NCI-H2029 treated with DMSO at 0.1 percent for 48 hours (cell line): Measurements from ENCODE around the gene BTNL3.
"Not testable (repeated sequence)": the region's sequence is repeated elsewhere in the genome, so short reads cannot be mapped to it uniquely, and the experiment has no call there.

Experiments used
- DNase-seq: peaks from one replicate; lab custom pipeline; 2025; lab: John Stamatoyannopoulos, UW

The BTNL3 gene

DNA sequence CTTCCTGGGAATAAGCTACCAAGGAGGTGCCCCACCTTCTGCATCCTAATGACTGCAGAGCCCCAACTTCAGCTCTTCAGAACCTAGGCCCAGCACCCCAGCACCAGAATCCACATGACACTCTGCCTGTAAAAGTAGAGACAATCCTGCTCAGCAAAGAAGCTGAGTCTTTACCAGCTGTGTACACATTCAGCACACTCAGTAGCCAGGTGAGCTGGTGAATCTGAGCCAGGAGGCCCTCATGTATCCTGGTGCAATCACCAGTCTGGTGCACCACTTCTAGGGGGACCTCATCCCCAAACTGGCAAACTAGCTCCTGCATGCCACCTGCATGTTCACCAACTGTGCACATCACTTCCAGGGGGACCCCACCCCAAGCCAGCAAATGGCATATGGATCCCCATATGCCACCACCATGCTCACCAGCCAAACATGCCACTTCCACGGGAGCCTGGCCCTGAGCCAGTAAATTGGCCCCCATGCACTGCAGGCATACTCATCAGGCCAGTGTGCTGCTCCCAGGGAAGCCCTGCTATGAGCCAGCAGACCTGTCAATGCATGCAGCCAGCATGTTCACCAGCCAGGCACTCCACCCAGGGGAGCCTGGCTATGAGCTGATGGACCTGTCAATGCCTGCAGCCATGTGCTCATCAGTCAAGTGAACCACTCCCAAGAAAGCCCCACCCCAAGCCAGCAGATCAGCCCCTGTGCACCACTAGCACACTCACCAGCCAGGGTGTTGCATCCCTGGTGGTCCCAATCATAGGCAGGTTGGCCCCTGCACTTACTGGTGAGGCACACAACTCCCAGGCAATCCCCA lies 35.8 kb downstream of the BTNL3 start:
- no peak for DNase-seq

GRCh38 chr5:181027452-181028031 lies 38.9 kb downstream of the BTNL3 start:
- no peak for DNase-seq

DNA sequence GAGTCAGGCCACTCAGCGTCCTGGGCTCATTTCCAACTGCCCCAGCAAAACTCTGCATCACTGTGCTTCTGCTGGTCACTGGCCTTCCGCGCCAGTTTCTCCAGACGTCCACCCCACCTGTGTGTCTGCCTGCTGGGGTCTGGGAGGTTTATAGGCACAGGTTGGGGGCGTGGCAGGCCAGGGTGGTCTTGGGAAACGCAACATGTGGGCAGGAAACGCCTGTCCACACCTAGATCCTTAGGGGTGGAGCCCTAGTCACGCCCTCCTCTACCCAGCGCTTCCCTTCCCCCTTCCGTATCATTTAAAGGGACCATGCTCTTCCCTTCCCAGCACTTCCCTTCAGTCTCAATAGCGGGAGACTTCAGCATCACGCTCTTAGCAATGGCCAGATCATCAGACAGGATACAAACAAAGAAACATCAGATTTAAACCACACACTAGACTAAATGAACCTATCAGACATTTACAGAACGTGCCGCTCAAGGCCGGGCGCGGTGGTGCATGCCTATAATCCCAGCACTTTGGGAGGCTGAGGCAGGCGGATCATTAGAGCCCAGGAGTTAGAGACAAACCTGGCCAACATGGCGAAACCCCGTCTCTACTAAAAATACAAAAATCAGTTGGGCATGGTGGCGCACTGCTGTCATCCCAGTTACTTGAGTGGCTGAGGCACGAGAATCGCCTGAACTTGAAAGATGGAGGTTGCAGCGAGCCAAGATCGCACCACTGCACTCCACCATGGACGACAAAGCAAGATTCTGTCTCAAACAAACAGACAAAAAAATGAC lies 39.6 kb downstream of the BTNL3 start:
- DNase-seq, result no peak

GRCh38 chr5:181031716-181032115 lies 43.1 kb downstream of the BTNL3 start:
- no peak for DNase-seq

DNA sequence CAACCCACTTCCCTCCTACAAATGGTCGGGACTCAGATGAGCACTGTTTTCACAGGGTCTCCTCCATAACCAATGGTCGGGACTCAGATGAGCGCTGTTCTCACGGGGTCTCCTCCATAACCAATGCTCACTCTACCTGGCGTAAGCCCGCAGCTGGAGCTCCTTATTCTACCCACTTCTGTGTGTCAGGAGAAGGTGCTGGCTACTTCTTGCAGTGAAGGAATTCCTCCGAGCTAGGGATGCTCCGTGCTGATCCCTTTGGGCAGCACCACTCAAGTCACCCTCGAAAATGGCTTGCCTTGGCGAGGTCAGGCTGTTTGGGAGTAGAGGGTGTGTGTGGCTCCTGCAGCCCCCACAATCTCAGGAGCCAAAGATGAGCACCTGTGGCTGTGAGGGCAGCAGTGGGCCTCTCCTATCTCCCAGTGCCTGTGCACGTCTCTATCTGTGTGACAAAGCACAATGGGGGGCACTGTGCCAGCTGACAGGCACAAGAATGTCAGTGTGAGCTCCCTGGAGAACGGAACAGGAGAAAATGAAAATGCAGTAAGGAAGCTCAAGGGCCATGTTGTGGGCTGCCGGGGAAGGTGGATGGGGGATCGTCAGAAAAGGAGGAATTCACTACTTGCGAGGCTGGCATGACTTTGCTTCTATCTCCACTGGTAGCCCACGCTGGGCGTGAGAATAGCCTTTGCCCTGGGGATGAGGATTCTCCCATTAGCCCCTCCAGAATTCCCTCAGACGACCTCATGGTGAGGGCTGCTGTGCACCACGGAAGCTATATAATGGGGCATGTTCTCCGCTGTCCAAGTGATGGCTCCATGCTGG lies 47.6 kb downstream of the BTNL3 start:
- no peak for DNase-seq

DNA sequence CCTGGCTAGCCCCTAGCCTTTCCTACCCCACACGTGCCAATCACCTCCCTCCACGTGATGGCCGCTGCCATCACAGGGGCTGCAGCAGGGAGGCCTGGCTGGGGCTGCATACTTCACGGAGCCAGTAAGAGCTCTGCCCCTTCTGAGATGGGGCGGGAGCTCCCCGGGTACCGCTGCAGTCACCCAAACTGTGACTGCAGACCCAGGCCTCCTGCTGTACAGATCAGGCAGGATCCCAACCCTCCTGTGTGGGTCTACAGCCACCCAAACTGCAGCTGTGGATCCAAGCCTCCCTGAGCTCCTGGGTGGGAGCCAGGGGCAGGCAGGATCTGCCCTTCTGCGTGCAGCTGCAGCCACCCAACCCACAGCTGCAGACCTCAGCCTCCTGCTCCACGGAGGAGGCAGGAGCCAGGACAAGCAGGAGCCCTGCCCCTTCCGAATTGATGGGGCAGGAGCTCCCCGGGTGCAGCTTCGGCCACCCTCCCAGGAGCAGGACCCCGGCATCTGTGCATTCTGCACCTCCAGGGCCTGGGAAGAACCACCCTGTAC lies 48.2 kb downstream of the BTNL3 start:
- no peak for DNase-seq

DNA sequence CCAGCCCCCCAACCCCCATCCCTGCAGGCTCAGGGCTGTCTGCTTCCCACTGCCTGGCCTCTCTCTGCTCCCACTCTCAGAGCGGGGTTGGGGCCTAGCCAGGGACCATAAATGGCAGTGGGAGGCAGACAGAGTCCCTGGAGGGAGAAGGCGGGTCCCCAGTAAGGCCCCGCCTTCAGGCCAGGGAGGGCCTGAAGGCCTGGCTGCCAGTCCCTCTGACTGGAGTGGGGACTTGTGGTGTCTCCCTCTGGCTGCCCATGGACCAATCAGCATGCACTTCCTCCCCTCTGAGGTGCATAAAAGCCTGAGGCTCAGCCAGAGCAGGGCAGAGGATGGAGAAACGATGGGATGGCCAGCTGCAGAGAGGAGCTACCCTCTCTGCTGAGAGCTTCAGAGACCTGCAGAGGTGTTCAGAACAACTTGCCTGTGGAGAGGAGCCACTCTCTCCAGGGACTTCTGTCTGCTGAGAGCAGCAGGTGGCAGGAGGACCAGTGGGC lies 48.8 kb downstream of the BTNL3 start:
- DNase-seq, result no peak

GRCh38 chr5:181039471-181039870 lies 50.8 kb downstream of the BTNL3 start:
- no peak for DNase-seq

DNA sequence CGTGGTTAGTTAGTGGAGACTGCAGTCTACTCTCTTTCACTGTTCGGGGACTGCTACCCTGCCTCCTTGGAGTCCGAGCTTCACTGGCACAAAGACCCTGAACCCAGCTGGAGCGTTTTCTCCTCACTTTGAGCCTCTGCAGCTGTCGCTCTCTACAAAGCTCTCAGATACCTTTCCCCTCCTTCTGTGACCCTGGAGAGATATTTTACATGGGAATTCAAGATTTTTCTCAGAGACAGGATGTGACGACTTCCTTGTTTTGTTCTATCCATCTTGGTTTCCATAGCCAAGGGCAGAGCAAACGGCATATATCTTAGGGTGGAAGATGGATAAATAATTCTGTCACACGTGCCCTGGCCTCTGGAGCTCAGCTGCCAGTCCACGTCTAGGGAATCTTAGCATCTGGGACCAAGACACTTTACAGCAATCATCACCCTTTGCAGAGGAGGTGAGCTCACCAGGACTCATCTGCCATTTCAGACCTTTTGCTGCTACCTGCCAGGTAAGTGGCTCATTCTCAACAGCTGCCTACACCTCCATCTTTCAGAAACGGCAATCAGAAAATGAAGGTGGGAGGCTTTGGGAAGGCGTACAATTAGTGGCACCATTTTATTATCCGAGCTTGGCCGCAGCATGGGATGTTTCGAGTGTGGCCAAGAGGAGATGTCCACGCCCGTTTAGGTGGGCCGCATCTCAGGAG lies 51.4 kb downstream of the BTNL3 start, which contains the start of gene BTNL9:
Gene BTNL9, plus strand, starts transcription at position 336 of the 700 bp plus-strand sequence. CDS start 5,224 bp downstream, outside the sequence.
- no peak for DNase-seq

- DNase-seq, result no peak
Measured at GRCh38 chr5:181040631-181040945, 51.9 kb downstream of the BTNL3 start.

DNA sequence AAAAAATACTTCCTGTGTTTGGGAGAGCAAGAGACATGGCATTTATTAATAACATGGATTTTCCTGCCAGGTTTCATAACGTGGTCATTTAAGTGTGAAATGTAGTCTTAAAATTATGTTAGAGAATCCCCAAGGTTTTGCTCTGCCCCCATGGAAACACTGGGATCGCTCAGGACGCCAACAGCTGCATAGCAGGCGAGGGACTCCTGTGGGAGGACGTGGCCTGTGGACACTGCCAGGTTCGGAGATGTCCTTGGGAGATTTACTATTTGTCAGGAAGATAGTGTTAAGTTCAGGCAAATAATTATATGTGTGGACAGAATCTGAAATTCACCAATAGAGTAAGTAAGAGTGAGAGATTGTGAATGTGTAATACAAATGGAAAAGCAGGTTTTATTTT lies 52.4 kb downstream of the BTNL3 start:
- DNase-seq, result no peak

DNA sequence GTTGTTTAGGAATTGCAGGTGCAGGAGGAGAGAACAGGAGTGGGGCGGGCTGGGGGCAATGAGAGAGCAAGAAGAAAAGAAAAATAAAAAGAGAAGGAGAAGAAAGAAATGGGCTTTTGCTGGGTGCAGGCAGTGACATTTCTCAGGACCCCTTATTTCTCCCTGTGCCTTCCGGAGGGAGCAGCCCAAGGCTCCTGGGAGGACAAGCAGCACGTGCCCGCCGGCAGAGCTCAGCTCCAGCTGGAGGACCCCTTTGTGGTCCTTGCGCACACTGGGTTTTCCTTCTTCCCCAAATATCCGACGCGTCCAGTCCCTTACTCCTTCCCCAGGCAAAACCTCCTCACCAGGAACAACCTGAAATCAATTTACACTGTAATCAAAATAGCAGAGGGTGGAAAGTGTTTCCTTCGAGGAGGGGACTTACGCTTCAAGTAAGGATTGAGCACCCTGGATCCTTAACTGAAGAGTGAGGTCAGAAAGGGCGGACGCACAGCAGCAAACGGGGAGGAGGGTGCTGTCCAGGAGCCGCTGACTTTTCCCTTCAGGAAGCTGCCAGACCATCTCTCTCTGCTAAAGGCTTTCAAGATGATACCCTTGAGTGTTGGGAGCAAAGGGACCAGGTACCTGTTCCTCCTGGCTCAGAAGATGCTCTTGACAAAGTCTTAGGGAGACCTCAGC lies 53.5 kb downstream of the BTNL3 start:
- DNase-seq, result no peak

DNA sequence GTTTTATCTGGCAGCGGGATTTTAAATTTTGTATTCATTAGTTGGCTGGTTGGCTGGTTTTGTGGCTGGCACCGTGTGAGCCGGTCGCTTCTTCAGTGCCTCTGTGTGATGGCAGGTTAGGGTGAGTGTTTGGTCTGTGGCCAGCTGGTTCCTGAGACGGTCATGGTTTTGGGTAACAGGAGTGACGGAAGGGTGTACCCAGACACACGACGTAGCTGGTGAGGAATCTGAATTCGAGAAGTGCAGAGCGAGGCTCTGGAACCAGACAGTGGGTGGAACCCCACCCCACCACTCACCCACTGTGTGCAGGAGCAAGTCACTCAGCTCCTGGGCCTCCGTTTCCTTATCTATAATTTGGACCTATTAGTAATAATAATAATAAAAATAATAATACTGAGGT lies 54.1 kb downstream of the BTNL3 start:
- no peak for DNase-seq

DNA sequence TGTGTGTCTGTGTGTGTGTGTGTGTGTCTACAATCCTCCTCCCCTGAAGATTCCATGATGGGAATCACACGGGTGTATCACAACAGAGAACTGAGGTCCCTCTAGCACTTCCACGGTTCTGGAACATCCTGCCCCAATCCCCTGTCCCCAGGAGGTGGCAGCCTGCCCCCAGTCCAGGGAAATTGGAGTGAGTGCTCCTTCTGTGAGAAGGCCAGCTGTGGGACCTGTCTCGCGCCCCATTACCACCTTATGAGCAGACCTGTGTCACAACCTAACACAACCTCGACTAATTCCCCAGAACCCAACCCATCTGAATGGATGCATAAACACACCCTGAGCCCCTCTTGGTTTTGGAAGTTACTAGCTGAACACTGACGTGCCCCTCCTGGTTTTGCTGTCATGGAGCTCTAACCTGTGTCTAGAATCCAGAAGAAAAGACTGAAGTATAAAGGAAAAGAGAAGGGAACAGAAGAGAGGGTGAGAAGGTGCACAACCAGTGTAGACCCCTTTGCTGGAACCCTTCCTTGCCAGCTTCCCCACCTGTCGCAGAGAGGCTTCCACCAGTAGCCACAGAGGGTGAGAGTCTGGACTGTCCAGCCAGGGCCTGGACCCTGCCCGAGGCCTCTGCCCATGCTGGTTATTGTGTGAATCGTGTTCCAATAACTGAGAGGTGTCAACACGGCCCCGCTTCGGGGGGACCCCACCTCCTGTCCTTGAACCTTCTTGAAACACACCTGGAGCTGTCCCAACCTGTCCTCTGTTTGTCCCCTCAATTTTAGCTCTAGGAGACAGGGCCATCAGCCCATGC lies 54.8 kb downstream of the BTNL3 start:
- no peak for DNase-seq

- no peak for DNase-seq
Measured at GRCh38 chr5:181044093-181044599, 55.5 kb downstream of the BTNL3 start.

GRCh38 chr5:181044662-181045305 lies 56.1 kb downstream of the BTNL3 start:
- DNase-seq, result no peak

DNA sequence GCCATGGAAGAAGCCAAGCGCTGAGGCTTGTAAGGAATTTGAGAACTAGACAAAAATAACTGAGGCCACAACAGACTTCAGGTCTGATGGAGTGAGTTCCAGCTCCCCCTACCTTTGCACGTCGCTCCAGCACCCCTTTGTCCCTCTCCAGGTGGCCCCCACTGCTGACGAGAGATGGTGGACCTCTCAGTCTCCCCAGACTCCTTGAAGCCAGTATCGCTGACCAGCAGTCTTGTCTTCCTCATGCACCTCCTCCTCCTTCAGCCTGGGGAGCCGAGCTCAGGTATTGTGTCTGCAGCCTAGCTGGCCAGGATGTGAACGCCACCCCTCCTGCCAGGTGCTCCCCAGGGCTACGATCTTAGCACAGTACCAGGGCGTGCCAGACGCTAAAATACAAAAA lies 56.7 kb downstream of the BTNL3 start:
- DNase-seq, result no peak

DNA sequence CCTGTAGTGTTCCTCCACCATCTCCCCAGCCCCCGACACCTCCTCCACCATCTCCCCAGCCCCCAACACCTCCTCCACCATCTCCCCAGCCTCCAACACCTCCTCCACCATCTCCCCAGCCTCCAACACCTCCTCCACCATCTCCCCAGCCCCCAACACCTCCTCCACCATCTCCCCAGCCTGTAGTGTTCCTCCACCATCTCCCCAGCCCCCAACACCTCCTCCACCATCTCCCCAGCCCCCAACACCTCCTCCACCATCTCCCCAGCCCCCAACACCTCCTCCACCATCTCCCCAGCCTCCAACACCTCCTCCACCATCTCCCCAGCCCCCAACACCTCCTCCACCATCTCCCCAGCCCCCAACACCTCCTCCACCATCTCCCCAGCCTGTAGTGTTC lies 57.2 kb downstream of the BTNL3 start:
- not testable (repeated sequence) for DNase-seq

GRCh38 chr5:181047288-181047687 lies 58.6 kb downstream of the BTNL3 start:
- no peak for DNase-seq
